Tibial nerve (tissue), 4 donors: Measurements from ENCODE around the gene DYNC1I1. TPM values are rescaled to one million over a fixed set of nuclear protein-coding genes. Genes with fewer than 3 reads are reported as not detected.

Source experiments
- DNase-seq, 2 donors: peaks; one replicate each; pipeline ENCODE4 v3.0.0-alpha.2; 2019; ENCODE audit warnings: low spot score in 2 of 2
- H3K27ac ChIP-seq, 4 donors: fragments of 200-600 bp; sonication (generic) in 3 of 4; one replicate each; pipeline ENCODE4 v1.5.1; 2017 to 2019; ENCODE audit warnings: mild to moderate bottlenecking in 1 of 4
- H3K27me3 ChIP-seq, 2 donors: fragments of 200-600 bp; sonication (generic) in 1 of 2; one replicate each; pipeline versions ENCODE4 v1.5.1 to v1.6.0; 2017 to 2019
- H3K36me3 ChIP-seq, 3 donors: fragments of 200-600 bp; sonication (generic); one replicate each; pipeline ENCODE4 v1.5.1; 2018 to 2019
- H3K4me1 ChIP-seq, 4 donors: fragments of 200-600 bp; sonication (generic) in 3 of 4; one replicate each; pipeline ENCODE4 v1.5.1; 2017 to 2019
- H3K4me3 ChIP-seq, 4 donors: fragments of 200-600 bp; sonication (generic) in 3 of 4; one replicate each; pipeline ENCODE4 v1.5.1; 2017 to 2019; ENCODE audit warnings: mild to moderate bottlenecking in 1 of 4, moderate library complexity in 1 of 4
- H3K9me3 ChIP-seq, 4 donors: fragments of 200-600 bp; sonication (generic) in 3 of 4; one replicate each; pipeline ENCODE4 v1.5.1; 2017 to 2019
- CTCF ChIP-seq, 5 experiments: fragments of 200-600 bp in 3 of 5; fragments of 450-650 bp in 2 of 5; sonication (generic) in 3 of 5; IDR thresholded peaks; one replicate each; pipeline ENCODE4 v1.5.1; 2016 to 2019; ENCODE audit warnings: antibody characterized with exemption in 5 of 5, mild to moderate bottlenecking in 3 of 5, moderate library complexity in 2 of 5
- EP300 ChIP-seq, 2 donors: sonication (generic); formaldehyde crosslinking; IDR thresholded peaks; one replicate each; pipeline ENCODE4 v1.6.1; 2017; ENCODE audit warnings: antibody characterized with exemption in 2 of 2, mild to moderate bottlenecking in 1 of 2
- POLR2A ChIP-seq, 2 donors: fragments of 450-650 bp; IDR thresholded peaks; one replicate each; pipeline ENCODE4 v1.6.1; 2017; ENCODE audit warnings: antibody characterized with exemption in 2 of 2, mild to moderate bottlenecking in 2 of 2, moderate library complexity in 2 of 2
- WGBS, 2 donors: methylation state at CpG; one replicate each; pipeline ENCODE4 v1.1.5; 2018; 5-methylcytosine and 5-hydroxymethylcytosine counted together
- total RNA-seq, 4 donors: library from RNA; depleted of rRNA; stranded (reverse); fragments of >200 nt; gene quantifications; one replicate each; pipeline ENCODE4 v1.1.0, GENCODE V29; 2016

The DYNC1I1 gene
- total RNA-seq, 4 donors from 2014 or later, result 5.5 to 12.0 (median 9.8) TPM

DNA sequence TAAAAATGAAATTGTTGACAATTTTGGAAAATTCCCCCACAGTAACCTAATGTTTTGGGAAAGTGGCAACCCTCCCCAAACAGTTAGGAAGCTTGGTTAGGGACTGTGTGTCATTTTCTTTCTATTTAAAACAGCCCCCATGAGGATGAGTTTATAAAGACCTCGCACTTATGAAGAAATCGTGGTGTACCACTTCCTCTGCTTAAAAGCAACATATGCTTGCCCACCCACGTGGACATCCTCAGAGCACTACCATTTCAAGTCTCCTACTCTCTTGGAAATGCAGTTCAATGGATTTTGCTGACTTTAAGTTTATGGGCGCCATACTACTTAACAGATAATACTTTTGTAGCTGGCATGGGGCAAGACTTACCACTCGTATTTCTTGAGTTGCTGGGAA is 223.8 kb downstream of the DYNC1I1 start:
- no peaks in the 10 kb centered on the region for H3K9me3 ChIP-seq

GRCh38 chr7:95996886-95997285 is 224.5 kb downstream of the DYNC1I1 start:
- Histone ChIP-seq H3K9me3 (no peaks in the 10 kb centered on the region), H3K4me1 (no peaks in the 10 kb centered on the region), H3K36me3 (no peaks in the 10 kb centered on the region), H3K27me3 (no peaks in the 10 kb centered on the region), H3K27ac (no peak overlapping the region), H3K4me3 (no peak overlapping the region)
- no peak for DNase-seq
- TF ChIP-seq POLR2A (IDR thresholded peaks at IDR 0.05) (no peak), CTCF (IDR thresholded peaks at IDR 0.05) (no peak), EP300 (IDR thresholded peaks at IDR 0.05) (no peak)
- 40 to 53% methylated on average over 1 of the region's 1 CpG for WGBS, 2 donors

More for the DNA sequence above, 223.8 kb downstream of the DYNC1I1 start:
- Histone ChIP-seq H3K4me3 (no peak overlapping the region), H3K27me3 (no peaks in the 10 kb centered on the region), H3K27ac (no peak overlapping the region), H3K4me1 (no peaks in the 10 kb centered on the region), H3K36me3 (no peaks in the 10 kb centered on the region)
- TF ChIP-seq POLR2A (IDR thresholded peaks at IDR 0.05), result no peak
- no peak for TF ChIP-seq CTCF (IDR thresholded peaks at IDR 0.05)
- TF ChIP-seq EP300 (IDR thresholded peaks at IDR 0.05), result no peak
- WGBS, 2 donors, result 73 to 78% methylated on average over 5 of the region's 5 CpGs
- no peak for DNase-seq

- Histone ChIP-seq H3K27ac (no peak overlapping the region), H3K27me3 (no peaks in the 10 kb centered on the region), H3K36me3 (no peaks in the 10 kb centered on the region), H3K4me3 (no peak overlapping the region), H3K4me1 (no peaks in the 10 kb centered on the region), H3K9me3 (no peaks in the 10 kb centered on the region)
- no peak for TF ChIP-seq CTCF (IDR thresholded peaks at IDR 0.05)
- TF ChIP-seq EP300 (IDR thresholded peaks at IDR 0.05), result no peak
- TF ChIP-seq POLR2A (IDR thresholded peaks at IDR 0.05), result no peak
- 64 to 85% methylated on average over 1 of the region's 1 CpG for WGBS, 2 donors
- no peak for DNase-seq
Measured at GRCh38 chr7:95997632-95998031, 225.3 kb downstream of the DYNC1I1 start.

DNA sequence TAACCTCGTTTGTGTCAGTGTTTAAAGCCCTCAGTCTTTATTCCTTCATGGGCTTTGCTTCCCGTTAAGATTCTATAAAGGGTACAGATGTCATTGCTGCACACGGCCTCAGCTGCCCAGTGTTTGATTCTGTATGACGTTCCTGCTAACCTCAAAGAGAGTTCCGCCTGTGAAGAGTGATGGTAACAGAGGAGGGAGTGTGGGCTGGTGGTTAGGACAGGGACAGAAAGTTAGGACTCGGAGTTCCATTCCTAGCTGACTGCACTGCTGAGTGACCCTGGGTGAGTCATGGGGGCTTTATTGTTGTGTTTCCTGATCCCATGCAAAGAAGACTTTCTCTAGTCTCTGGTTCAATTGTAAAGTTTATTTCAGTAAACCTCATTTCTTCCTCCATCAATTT is 227.1 kb downstream of the DYNC1I1 start:
- Histone ChIP-seq H3K9me3 (no peaks in the 10 kb centered on the region), H3K4me1 (no peaks in the 10 kb centered on the region), H3K4me3 (no peak overlapping the region), H3K36me3 (no peaks in the 10 kb centered on the region), H3K27me3 (no peaks in the 10 kb centered on the region), H3K27ac (no peak overlapping the region)
- no peak for TF ChIP-seq EP300 (IDR thresholded peaks at IDR 0.05)
- no peak for TF ChIP-seq POLR2A (IDR thresholded peaks at IDR 0.05)
- TF ChIP-seq CTCF (IDR thresholded peaks at IDR 0.05), result no peak
- DNase-seq, result no peak
- WGBS, 2 donors, result 63 to 80% methylated on average over 6 of the region's 6 CpGs

DNA sequence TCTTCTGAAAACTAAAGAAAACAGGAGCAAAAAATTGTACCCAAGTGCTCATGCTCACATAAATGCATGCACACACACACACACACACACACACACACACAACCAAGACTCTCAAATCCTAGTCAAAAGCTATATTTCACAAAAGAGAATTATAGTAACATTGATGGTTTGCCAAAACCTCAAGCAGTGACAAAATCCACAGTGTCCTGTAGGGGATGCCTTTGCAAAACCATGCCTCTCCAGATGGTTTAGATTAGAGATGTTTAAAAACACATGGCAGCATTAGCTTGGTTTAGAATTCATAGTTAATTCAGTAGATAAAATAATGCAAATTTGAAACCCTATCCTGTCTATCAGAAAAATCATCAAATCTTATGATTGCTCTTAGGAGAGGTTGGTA is 232.2 kb downstream of the DYNC1I1 start:
- Histone ChIP-seq H3K4me1 (peaks cover 0 to 8% (median 0%) of the 10 kb centered on the region in 4 donors), H3K27me3 (no peaks in the 10 kb centered on the region), H3K4me3 (no peak overlapping the region), H3K9me3 (no peaks in the 10 kb centered on the region), H3K27ac (no peak overlapping the region), H3K36me3 (no peaks in the 10 kb centered on the region)
- no peak for DNase-seq
- TF ChIP-seq POLR2A (IDR thresholded peaks at IDR 0.05), result no peak
- TF ChIP-seq EP300 (IDR thresholded peaks at IDR 0.05), result no peak
- TF ChIP-seq CTCF (IDR thresholded peaks at IDR 0.05), result no peak
